GM12801 (cell line): Measurements from ENCODE around the gene DNPEP.

Experiments used
- CTCF ChIP-seq: IDR thresholded peaks from one replicate; pipeline ENCODE4 v1.5.1; 2011; ENCODE audit warnings: control low read depth; ENCODE audit not compliant: insufficient read length; ENCODE audit errors: extremely low read depth

DNPEP gene

DNA sequence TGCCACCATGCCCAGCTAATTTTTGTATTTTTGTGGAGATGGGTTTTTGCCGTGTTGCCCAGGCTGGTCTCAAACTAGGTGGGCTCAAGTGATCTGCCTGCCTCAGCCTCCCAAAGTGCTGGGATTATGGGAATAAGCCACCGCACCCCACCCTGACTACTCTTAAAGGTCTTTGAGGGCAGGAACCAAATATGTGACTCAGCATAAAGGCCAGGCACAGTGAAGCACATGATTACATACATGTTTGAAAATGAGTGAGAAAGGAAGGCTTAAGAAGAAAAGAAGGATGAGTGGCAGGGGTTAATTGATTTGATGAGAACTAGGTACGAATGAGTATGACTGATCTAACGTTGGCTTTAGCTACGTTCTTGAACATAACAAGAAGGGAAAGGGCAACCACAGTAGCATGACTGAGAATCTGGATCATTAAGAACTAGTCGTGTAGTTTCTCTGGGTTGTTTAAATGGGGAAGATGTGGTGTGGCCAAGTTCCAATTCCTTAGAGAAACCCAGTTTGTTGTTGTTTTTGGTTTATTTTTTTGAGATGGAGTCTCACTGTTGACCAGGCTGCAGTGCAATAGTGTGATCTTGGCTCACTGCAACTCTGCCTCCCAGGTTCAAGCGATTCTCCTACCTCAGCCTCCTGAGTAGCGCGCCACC lies 61.9 kb downstream of the DNPEP start:
- TF ChIP-seq CTCF = no peak

DNA sequence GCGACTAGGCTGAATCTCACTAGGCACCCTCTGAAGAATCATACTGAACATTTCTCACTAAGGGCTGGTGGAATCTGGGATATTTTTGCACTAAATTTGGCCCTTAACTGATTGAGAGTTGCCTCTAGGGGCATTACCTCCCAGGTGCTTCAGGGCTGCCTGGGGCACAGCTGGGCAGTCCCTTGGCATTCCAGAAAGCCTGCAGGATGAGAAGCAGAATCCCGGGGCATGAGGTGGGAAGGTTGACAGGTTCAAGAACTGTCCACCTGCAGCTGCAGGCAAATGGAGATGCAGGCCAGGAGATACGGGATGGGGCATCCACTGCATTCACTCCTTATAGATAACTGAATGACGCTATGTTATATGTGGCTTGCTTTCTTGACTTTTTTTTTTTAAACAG lies 62.6 kb downstream of the DNPEP start:
- no peak for TF ChIP-seq CTCF

DNA sequence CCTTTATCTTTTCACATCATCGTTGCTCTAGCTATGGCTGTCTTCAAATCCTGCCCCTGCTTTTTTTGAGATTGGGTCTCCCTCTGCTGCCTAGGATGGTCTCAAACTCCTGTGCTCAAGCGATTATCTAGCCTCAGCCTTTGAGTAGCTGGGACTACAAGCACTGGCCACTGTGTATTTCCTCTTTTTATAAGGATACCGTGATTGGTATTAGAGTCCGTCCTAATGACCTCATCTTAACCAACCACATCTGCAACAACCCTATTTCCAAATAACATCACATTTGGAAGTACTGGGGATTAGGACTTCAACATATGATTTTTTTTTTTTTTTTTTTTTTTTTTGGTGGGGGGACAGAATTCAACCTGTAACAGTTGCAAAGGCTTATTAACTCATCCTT lies 64.3 kb downstream of the DNPEP start:
- no peak for TF ChIP-seq CTCF
